Stomach (tissue), 9 donors: ENCODE results near the gene PYGM. TPM values are rescaled to one million over a fixed set of nuclear protein-coding genes. Genes with fewer than 3 reads are reported as not detected.

ENCODE experiments used
- DNase-seq, 2 donors: peaks; one replicate each; pipeline versions ENCODE4 v3.0.0 to v3.0.0-alpha.2; 2013 to 2019
- H3K27ac ChIP-seq, 5 donors: fragments of 200-600 bp in 4 of 5; sonication (generic) in 4 of 5; one replicate each; pipeline ENCODE4 v1.5.1; 2013 to 2019; ENCODE audit warnings: mild to moderate bottlenecking in 1 of 5, moderate library complexity in 1 of 5
- H3K27me3 ChIP-seq, 3 donors: fragments of 200-600 bp; sonication (generic); one replicate each; pipeline ENCODE4 v1.5.1; 2017 to 2019; ENCODE audit warnings: mixed run types in 1 of 3
- H3K36me3 ChIP-seq, 4 donors: fragments of 200-600 bp; sonication (generic); 1 replicate in 3 of 4; 2 replicates in 1 of 4; pipeline ENCODE4 v1.5.1; 2016 to 2019
- H3K4me1 ChIP-seq, 4 donors: fragments of 200-600 bp; sonication (generic); one replicate each; pipeline ENCODE4 v1.5.1; 2016 to 2019
- H3K4me3 ChIP-seq, 4 donors: fragments of 200-600 bp; sonication (generic) in 3 of 4; one replicate each; pipeline ENCODE4 v1.5.1; 2016 to 2019; ENCODE audit warnings: mild to moderate bottlenecking in 1 of 4
- H3K9me3 ChIP-seq, 4 donors: fragments of 200-600 bp; sonication (generic); one replicate each; pipeline ENCODE4 v1.5.1; 2016 to 2019
- EP300 ChIP-seq: sonication (generic); formaldehyde crosslinking; IDR thresholded peaks from one replicate; pipeline ENCODE4 v1.6.1; 2017; ENCODE audit warnings: antibody characterized with exemption
- POLR2A ChIP-seq, 4 donors: fragments of 450-650 bp; IDR thresholded peaks; one replicate each; pipeline ENCODE4 v1.6.1; 2016; ENCODE audit warnings: antibody characterized with exemption in 4 of 4, control low read depth in 2 of 4, mild to moderate bottlenecking in 1 of 4, moderate library complexity in 1 of 4
- POLR2AphosphoS5 ChIP-seq, 3 donors: sonication (generic); formaldehyde crosslinking; IDR thresholded peaks; one replicate each; pipeline ENCODE4 v1.6.1; 2016; ENCODE audit warnings: antibody characterized with exemption in 3 of 3
- WGBS, 5 donors: extraction: QIAGEN DNeasy Blood & Tissue Kit in 3 of 5; methylation state at CpG; one replicate each; pipeline versions ENCODE4 v1.1.5 to v1.1.7; 2013 to 2018; 5-methylcytosine and 5-hydroxymethylcytosine counted together
- intact Hi-C: fragments of 100-400 bp; cut with DNase I; formaldehyde crosslinking; loops from one replicate; pipeline ENCODE4 v1.15.1; 2023; ENCODE audit warnings: low total_unique reads
- polyA plus RNA-seq, 3 donors: library from polyadenylated mRNA; stranded (reverse); fragments of 200-250 nt; gene quantifications; one replicate each; pipeline ENCODE4 v1.2.3, GENCODE V29; 2013
- total RNA-seq, 5 donors: library from RNA; depleted of rRNA; stranded (reverse); fragments of >200 nt; gene quantifications; one replicate each; pipeline versions ENCODE4 v1.1.0 to v1.2.3, GENCODE V29; 2014 to 2016
- TF ChIP-seq, protein P1 (sequence below), 7 experiments: fragments of 450-650 bp in 4 of 7; fragments of 200-600 bp in 3 of 7; sonication (generic) in 3 of 7; IDR thresholded peaks; one replicate each; pipeline ENCODE4 v1.5.1; 2016 to 2019; ENCODE audit warnings: antibody characterized with exemption in 7 of 7, control low read depth in 2 of 7, mild to moderate bottlenecking in 1 of 7
- donor health status: healthy with polysubstance abuse.
- donor health status: Bipolar disorder and iron deficiency.
- donor health status: healthy.

PYGM gene
- total and polyA plus RNA-seq, 8 donors: 0.37 to 3.5 (median 1.8) TPM; not detected in 1

DNA sequence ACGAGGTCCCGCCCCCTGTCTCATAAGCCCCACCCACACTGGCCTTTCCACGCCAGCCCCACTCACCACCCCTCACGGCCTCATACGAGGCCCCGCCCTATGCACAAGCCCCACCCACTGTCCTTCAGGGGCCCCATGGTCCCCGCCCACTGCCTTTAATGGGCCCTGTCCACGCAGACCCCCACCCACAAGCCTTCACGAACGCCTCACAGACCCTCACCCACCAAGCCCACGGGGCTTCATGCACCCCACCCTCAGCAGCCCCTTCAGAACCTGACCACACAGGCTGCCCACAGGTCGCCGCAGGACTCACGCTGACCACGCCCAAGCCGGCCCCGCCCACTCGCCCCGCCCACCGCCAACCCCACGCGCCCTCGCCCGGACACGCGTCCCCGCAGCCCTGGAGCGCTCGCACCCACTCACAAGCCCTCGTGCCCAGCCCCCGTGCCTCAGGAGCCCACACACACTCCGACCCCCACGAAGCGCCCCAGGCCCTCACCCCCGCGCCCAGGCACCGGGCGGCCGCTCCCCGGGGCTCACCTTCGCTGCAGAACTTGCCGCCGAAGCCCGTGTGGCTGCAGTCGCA, 47.3 kb downstream of the PYGM start:
- no peak for DNase-seq
- no peaks in the 10 kb centered on the region for H3K36me3 ChIP-seq
- H3K9me3 ChIP-seq: no peaks in the 10 kb centered on the region
- peaks cover 21 to 37% (median 29%) of the 10 kb centered on the region in 4 donors for H3K4me1 ChIP-seq
- intact Hi-C loops: no loop called here
- 9 to 11% (median 10%) methylated on average over 26 to 45 of the region's 45 CpGs for WGBS, 5 donors
- H3K4me3 ChIP-seq: no peak overlapping the region
- no peak for TF ChIP-seq EP300
- TF ChIP-seq, protein P1, sequence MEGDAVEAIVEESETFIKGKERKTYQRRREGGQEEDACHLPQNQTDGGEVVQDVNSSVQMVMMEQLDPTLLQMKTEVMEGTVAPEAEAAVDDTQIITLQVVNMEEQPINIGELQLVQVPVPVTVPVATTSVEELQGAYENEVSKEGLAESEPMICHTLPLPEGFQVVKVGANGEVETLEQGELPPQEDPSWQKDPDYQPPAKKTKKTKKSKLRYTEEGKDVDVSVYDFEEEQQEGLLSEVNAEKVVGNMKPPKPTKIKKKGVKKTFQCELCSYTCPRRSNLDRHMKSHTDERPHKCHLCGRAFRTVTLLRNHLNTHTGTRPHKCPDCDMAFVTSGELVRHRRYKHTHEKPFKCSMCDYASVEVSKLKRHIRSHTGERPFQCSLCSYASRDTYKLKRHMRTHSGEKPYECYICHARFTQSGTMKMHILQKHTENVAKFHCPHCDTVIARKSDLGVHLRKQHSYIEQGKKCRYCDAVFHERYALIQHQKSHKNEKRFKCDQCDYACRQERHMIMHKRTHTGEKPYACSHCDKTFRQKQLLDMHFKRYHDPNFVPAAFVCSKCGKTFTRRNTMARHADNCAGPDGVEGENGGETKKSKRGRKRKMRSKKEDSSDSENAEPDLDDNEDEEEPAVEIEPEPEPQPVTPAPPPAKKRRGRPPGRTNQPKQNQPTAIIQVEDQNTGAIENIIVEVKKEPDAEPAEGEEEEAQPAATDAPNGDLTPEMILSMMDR (IDR thresholded peaks at IDR 0.05): no peak
- TF ChIP-seq POLR2A (IDR thresholded peaks at IDR 0.05): no peak
- no peak for TF ChIP-seq POLR2AphosphoS5 (IDR thresholded peaks at IDR 0.05)
- H3K27ac ChIP-seq: no peak overlapping the region
- peaks cover 26 to 100% (median 73%) of the 10 kb centered on the region in 3 donors for H3K27me3 ChIP-seq

DNA sequence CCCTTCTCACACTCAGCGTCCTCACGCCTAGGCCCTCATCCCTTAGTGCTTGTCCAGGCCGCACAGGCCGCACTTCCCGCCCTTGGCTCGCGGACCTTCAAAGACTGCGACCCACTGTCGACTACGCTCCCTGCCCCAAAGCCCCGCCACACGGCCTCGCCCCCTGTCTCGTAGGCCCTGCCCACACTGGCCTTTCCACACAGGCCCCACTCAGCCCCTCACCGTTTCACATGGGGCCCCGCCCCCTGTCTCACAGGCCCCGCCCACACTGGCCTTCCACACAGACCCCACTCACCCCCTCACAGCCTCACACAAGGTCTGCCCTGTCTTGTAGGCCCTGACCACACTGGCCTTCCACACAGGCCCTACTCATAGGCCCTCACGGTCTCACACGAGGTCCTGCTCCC, 47.8 kb downstream of the PYGM start:
- no peaks in the 10 kb centered on the region for H3K36me3 ChIP-seq
- H3K9me3 ChIP-seq: no peaks in the 10 kb centered on the region
- intact Hi-C loops: no loop called here
- no peak for DNase-seq
- no peak overlapping the region for H3K27ac ChIP-seq
- TF ChIP-seq EP300 (no peak), POLR2A (IDR thresholded peaks at IDR 0.05) (no peak), POLR2AphosphoS5 (IDR thresholded peaks at IDR 0.05) (no peak)
- TF ChIP-seq, protein P1 (IDR thresholded peaks at IDR 0.05): no peak
- peaks cover 26 to 100% (median 69%) of the 10 kb centered on the region in 3 donors for H3K27me3 ChIP-seq
- peaks cover 21 to 37% (median 29%) of the 10 kb centered on the region in 4 donors for H3K4me1 ChIP-seq
- no peak overlapping the region for H3K4me3 ChIP-seq
- WGBS, 5 donors: 39 to 60% (median 45%) methylated on average over 18 to 19 of the region's 19 CpGs

DNA sequence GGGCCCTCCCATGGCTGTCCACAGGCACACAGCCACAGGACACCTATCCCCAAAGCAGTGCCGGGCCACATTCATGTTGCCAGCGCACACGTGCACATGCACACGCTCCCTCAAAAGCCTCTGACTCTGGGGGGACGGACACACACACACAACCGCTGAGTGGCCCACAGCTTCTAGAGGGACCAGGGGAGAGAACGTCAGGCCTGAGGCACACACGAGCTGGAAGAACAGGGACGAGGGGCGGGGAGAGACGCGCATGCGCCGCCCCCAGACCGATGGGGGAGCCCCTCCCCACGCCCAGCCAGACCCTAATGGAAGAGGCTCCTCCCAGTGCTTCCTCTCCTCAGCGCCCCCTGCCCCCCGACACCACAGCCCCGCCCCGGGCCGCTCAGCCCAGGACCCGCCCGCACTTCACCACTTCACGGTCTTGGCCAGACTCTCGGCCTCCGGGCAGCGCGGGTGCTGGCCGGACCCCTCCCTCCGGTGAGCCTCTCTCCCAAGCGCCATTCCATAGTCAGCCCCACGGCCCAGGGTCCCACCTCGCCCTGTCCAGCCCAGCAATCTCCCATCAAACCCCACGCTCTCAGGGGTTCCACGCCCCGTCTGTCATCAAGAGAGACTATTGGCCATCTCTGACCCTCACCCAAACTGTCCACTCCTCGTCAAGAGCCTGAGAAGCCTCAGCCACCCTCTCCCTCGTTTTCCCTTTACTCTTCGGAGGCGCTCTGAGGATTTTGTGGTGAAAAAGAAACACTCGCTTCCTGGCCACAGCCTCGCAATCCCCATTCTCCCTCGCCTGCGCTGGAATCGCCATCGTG, 48.4 kb downstream of the PYGM start:
- Histone ChIP-seq H3K27me3 (peaks cover 26 to 100% (median 63%) of the 10 kb centered on the region in 3 donors), H3K4me1 (peaks cover 21 to 37% (median 29%) of the 10 kb centered on the region in 4 donors), H3K4me3 (no peak overlapping the region), H3K27ac (no peak overlapping the region), H3K36me3 (no peaks in the 10 kb centered on the region), H3K9me3 (no peaks in the 10 kb centered on the region)
- intact Hi-C loops: no loop called here
- peak in 1 of 2 donors; percentile 59 for DNase-seq
- WGBS, 5 donors: 17 to 29% (median 18%) methylated on average over 31 to 45 of the region's 46 CpGs
- TF ChIP-seq POLR2AphosphoS5 (IDR thresholded peaks at IDR 0.05) (no peak), POLR2A (IDR thresholded peaks at IDR 0.05) (no peak), EP300 (no peak)
- TF ChIP-seq, protein P1 (IDR thresholded peaks at IDR 0.05): no peak

DNA sequence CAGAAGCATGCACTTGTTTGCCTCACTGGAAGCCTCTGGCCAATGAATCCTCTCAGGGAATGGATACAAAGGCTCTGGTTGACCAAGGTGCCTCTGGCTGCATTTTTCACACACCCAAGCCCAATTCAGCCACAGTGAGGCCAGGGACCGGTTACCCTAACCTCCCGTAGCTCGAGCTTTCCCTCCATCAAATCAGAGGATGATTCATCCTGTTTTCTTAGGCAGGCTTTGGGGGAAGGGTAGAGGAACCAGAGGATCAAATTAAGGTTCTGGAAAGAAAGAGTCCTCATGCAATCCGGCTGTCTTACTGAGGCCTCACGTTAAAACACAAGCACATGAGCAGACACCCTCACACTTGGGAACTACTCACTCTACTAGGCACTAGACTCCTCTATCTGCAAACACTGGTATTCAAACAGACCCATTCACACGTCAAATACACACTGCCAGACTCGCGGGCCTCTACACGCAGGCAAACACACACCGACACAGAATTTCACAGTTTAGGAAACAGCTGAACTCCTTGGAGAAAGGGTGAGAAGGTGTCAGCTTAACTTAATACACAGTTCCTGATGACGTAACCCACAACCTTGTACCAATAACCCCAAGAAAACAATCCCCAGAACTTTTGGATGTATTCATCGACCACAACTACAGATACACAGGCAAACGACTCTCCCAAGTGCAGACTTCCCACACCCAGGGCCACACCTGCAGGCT, 49.2 kb downstream of the PYGM start:
- intact Hi-C loops: no loop called here
- peaks cover 21 to 37% (median 29%) of the 10 kb centered on the region in 4 donors for H3K4me1 ChIP-seq
- H3K27me3 ChIP-seq: peaks cover 26 to 96% (median 57%) of the 10 kb centered on the region in 3 donors
- no peak overlapping the region for H3K4me3 ChIP-seq
- H3K27ac ChIP-seq: no peak overlapping the region
- no peak for TF ChIP-seq POLR2A (IDR thresholded peaks at IDR 0.05)
- no peak for TF ChIP-seq EP300
- no peaks in the 10 kb centered on the region for H3K36me3 ChIP-seq
- DNase-seq: no peak
- 27 to 47% (median 33%) methylated on average over 13 of the region's 13 CpGs for WGBS, 5 donors
- H3K9me3 ChIP-seq: no peaks in the 10 kb centered on the region
